HG02981 (cell line): ENCODE measurements around the gene ZNF407.

Source experiments
- ATAC-seq: cut with Tn5 transposase; IDR thresholded peaks from one replicate; pipeline ENCODE4 v1.9.1; 2021; ENCODE audit warnings: mild to moderate bottlenecking, moderate library complexity; ENCODE audit not compliant: unreplicated experiment

Gene ZNF407

DNA sequence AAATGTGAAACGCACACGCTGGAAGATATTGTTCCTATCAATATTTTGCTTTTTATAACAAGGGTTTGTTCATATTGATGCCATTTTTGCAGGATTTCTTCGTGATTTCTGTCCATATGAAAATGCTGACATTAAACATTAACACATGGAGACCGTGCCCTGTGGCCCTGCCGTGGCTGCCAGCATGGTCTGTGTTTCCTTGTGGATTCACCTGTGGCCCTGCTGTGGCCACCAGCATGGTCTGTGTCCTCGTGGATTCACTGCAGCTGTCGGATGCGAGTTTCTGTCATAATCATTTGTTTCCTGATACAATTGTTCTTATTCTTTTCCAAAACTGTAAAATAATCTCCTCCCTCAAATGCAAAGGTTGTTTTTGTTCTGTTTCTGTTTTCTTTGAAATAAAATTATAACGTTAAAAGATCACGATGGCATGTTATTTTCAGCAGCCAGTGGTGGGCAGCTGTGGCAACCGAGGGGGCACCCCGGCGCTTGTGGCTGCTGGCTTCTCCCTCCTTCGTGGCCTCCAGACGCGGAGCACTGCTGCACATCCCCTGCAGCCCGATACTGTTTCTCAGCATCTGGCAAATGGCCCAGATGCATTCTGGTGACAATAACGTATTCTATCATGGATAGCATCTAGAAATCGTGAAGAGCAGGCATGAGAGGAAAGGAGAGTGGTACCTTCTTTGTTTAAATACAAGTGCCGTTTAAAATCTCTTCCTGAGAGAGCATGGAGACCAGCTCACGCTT lies 467.8 kb downstream of the ZNF407 start:
- ATAC-seq = no peak

DNA sequence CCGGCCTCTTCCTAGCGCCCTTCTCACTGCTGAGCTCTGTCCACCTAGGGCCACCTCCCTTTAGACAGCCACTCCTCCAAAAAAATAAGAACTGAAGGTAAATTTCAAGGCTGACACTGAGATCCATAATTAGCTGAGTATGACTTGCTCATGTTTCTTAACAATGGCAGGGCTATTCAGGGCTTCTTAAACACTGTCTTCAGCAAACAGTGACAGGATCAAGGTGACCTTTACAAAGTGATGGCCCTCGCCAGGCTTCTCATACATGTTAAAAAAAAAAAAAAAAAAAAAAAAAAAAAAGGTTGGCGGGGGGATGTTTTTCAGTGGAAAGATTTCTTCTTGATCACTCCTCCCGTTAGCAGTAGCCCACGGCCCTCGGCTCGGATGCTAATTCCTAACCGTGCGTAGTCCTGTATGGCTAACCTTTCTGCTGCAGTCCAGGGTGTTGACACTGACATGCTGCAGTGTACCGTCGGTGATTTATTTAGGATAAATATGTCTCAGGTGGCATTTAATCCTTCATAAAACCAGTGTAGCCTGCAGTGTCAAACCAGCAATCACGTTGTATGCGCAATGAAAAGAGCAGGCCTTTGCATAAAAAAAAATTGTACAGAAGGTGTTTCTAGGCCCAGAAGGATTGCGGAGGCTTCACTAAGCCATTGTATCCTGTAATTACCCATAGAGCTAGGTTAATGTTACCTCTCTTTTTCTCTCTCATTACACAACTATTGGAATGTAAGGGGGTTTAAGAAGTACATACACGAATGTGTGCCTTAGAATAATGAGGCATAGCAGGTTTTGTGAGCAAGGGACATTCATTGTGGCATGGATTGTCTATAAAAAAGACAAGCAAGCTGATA lies 468.6 kb downstream of the ZNF407 start:
- ATAC-seq = no peak

- no peak for ATAC-seq
These were observed 469.3 kb downstream of the ZNF407 start for GRCh38 chr18:75066936-75067335.

GRCh38 chr18:75067996-75068645 lies 470.5 kb downstream of the ZNF407 start:
- no peak for ATAC-seq

- ATAC-seq = no peak
These were observed 471.2 kb downstream of the ZNF407 start for GRCh38 chr18:75068682-75069435.

- ATAC-seq = no peak
These were observed 472.6 kb downstream of the ZNF407 start for GRCh38 chr18:75070235-75070624.

- peak; percentile 82 for ATAC-seq
These were observed 473.2 kb downstream of the ZNF407 start for GRCh38 chr18:75070625-75071483.

- no peak for ATAC-seq
These were observed 473.8 kb downstream of the ZNF407 start for GRCh38 chr18:75071484-75071785.

DNA sequence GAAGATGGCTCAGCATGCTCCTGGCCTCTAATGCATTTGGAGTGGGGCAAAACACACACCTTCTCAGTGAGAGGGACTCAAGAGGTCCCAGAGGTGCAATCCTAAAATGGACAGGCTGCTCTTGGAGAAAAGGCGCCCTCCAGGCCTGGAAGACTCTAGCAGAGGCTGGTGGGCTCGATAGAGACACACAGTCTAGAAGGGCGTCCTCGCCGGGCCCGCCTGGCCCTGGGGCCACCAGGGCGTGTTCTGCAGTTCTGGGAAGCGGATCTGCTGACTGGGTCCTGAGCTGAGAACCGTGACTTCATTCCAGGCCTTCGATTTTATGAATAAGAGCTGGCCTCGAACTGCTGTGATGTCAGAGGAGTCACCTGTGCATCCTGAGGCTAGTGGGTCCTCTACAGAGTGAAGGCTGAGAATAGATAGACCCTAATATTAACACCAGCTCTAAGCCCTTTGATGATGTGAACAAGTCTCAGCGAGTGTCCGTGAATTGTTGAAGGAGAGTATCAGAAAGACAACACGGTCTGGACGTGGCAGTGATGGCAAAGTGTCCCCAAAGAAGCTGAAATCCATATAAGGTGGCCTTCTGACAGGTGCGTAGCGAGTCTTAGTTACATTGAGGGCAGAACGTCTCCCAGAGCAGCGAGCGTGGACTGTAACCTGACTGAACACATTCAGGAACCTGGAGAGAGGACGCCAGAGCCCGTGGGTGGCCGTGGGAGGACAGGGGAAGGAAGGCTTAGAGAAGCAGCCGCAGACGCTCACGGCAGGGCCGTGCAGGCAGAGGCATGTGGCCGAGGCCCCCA lies 474.4 kb downstream of the ZNF407 start:
- no peak for ATAC-seq

DNA sequence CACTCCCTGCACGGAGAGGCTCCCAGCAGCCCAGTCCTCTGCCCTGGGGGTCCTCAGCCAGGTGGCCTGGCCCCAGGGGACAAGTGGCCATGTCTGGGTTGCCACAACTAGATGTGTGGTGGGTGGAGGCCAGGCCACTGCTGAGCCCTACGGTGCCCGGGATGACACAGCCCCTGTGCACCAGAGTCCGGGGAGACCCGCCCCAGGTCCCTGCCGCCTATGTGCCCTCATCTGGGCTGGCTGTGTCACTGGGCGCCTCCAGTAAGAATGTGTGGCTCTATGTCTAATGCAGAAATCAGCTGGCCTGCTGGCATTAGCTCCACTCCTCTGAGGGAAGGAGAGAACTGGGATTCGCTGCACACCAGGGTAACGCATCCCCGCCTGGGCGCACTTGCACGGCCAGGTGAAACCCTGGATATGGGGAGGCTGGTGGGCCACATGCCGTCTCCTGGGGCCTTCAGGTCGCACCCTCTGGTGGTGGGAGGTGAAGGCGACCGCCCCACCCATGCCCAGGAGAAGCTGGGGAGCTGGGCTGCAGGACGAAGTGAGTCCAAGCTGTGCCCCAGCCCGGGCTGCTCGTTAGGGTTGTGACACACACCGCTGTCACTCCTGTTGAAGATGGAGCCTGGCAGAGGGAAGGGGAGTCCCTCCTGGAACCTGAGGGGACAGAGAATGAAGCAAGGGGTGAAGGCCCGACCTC lies 475.2 kb downstream of the ZNF407 start:
- no peak for ATAC-seq

GRCh38 chr18:75073654-75074053 lies 476.0 kb downstream of the ZNF407 start:
- ATAC-seq = no peak

DNA sequence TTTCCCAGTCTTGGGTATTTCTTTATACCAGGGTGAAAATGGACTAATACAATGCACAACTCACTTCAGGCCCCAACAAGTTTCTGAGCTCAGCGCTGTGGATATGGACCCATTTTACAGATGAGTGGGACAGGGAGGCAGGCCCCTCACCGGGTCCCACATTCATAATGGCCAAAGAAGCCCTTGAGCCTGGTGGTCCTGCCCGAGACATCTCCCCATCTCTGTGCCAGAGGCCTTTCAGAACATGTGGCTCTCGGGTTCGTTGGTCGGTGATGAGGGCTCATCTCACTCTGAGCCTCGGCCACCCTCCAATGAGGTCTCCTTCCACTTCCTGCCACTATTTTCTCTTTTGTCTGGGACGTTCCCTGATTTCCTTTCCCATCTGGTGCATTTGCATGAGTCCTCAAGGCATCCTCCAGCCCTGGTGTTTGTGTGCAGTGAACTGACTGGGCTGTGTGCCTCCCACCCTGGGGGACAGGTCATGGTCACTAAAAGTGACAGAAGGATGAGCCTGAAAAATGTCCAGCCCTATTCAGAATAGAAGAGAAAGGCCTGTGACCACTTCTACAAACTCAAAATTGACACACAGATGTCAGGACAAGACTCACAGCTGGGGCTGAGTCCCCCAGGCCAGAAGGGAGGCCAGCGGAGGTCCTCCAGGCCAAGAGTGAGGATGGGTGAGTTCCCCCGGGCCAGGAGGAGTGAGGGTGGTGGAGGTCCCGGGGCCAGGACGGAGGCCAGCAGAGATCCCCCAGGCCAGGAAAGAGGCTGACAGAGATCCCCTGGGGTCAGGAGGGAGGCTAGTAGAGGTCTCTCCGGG lies 476.7 kb downstream of the ZNF407 start:
- no peak for ATAC-seq

GRCh38 chr18:75075016-75075305 lies 477.3 kb downstream of the ZNF407 start:
- ATAC-seq = no peak

DNA sequence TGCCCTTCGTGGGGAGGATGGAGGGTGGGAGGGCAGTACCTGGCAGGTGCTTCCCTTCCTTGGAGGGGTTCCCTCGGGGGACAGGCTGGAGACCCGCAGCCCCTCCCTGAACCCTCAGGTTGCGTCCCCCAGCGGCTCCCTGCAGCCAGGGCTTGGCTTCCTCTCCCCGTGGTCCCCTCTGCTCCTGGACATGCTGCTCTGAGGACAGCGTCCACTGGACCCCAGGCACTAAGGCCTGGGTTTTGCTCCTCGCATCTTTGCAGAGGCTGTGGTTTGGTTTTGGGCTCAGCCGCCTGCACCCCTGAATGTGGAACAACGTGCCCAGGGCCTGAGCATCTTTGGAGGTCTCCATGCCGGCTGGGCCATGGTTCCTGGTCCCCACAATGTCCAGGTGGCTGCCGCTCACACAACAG lies 477.8 kb downstream of the ZNF407 start:
- no peak for ATAC-seq

DNA sequence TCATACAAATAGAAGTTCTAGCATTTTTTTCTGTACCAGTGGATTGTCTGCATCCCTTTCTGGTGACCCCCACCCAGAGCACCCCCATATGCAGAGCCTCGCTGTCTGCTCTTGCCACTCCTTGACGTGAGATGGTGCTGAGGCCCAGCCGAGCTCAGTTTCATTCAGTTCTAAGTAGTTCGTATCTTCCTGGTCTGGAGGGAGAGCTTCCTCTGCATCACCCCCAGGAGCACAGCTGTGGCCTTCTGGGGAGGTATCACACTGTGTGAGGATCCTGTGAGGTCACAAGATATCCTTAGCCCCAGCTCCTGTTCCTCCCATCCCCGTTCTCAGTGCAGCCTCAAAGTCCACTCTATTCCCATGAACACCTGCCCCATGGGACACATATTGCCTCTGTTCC lies 478.6 kb downstream of the ZNF407 start:
- ATAC-seq = no peak

DNA sequence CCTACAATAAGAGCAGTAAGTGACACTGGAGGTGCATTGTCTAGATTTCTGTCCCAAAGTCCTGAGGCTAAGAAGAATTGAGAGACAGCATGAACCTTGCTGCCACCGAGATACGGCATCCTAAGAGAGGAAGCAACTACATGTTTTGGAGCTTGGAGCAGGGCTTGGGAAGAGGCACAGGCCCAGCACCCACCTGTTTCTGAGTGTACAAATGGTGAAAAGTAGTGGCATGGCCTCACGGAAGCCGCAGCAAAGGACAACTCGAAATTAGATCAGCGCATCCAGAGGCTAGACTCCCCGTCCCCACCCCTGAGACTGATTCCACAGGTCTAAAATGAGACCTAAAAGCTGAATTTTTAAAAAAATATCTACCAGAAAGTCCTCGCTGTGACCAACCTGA lies 483.8 kb downstream of the ZNF407 start:
- no peak for ATAC-seq

- no peak for ATAC-seq
These were observed 485.5 kb downstream of the ZNF407 start for GRCh38 chr18:75083131-75083530.

GRCh38 chr18:75083761-75084160 lies 486.1 kb downstream of the ZNF407 start:
- ATAC-seq = no peak
